ENCODE data around the gene LATS2.

The LATS2 gene

DNA sequence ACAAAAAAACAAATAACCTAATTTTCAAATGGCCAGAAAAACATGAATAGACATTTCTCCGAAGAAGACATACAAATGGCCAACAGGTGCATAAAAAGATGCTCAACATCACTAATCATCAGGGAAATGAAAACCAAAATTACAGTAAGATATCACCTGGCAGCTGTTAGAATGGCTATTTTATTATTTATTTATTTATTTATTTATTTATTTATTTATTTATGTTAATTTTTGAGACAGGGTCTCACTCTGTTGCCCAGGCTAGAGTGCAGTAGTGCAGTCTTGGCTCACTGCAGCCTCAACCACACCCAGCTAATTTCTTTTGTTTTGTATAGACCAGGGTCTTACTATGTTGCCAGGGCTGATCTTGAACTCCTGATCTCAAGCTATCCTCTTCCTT is 27.1 kb upstream of the LATS2 start:
- no peak overlapping the region for H3K27ac ChIP-seq (ENCODE audit: insufficient read depth, low read depth, low read length, poor library complexity, severe bottlenecking)
- H3K4me1 ChIP-seq (ENCODE audit: control insufficient read depth, insufficient read depth, low read length) = no peaks in the 10 kb centered on the region
- no peaks in the 10 kb centered on the region for H3K36me3 ChIP-seq (ENCODE audit: control insufficient read depth, insufficient read depth, low read length)
- H3K9me3 ChIP-seq (ENCODE audit: control insufficient read depth, low read length) = no peaks in the 10 kb centered on the region
- WGBS, 2 experiments = 92 to 95% methylated on average over 1 of the region's 1 CpG
- H3K4me3 ChIP-seq (ENCODE audit: insufficient read depth, low read depth, low read length) = no peak overlapping the region
- H3K27me3 ChIP-seq (ENCODE audit: control insufficient read depth, insufficient read depth, low read length, poor library complexity, severe bottlenecking) = no peaks in the 10 kb centered on the region

DNA sequence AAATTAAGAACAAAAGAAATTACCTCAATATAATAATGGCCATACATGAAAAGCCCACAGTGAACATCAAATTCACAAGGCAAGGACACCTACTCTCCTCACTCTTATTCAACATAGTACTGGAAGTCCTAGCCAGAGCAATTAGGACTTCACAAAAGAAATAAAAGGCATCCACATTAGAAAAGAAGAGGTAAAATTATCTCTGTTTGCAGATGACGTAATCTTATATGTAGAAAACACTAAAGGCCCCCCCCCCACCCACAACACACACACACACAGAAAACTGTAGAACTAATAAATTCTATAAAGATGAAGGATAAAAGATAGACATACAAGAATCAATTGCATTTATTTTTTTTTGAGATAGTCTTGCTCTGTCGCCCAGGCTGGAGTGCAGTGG is 25.5 kb upstream of the LATS2 start:
- H3K36me3 ChIP-seq (ENCODE audit: control insufficient read depth, insufficient read depth, low read length) = no peaks in the 10 kb centered on the region

GRCh38 chr13:21081926-21082325 is 20.5 kb upstream of the LATS2 start:
- no peak overlapping the region for H3K4me3 ChIP-seq (ENCODE audit: insufficient read depth, low read depth, low read length)
- no peaks in the 10 kb centered on the region for H3K4me1 ChIP-seq (ENCODE audit: control insufficient read depth, insufficient read depth, low read length)
- WGBS, 2 experiments = 87 to 94% methylated on average over 7 of the region's 7 CpGs
- H3K9me3 ChIP-seq (ENCODE audit: control insufficient read depth, low read length) = no peaks in the 10 kb centered on the region
- H3K36me3 ChIP-seq (ENCODE audit: control insufficient read depth, insufficient read depth, low read length) = no peaks in the 10 kb centered on the region
- H3K27me3 ChIP-seq (ENCODE audit: control insufficient read depth, insufficient read depth, low read length, poor library complexity, severe bottlenecking) = no peaks in the 10 kb centered on the region
- no peak overlapping the region for H3K27ac ChIP-seq (ENCODE audit: insufficient read depth, low read depth, low read length, poor library complexity, severe bottlenecking)

More for the DNA sequence above, 25.5 kb upstream of the LATS2 start:
- WGBS, 2 experiments = 93 to 100% methylated on average over 1 of the region's 2 CpGs
- no peaks in the 10 kb centered on the region for H3K27me3 ChIP-seq (ENCODE audit: control insufficient read depth, insufficient read depth, low read length, poor library complexity, severe bottlenecking)
- no peak overlapping the region for H3K4me3 ChIP-seq (ENCODE audit: insufficient read depth, low read depth, low read length)
- H3K9me3 ChIP-seq (ENCODE audit: control insufficient read depth, low read length) = no peaks in the 10 kb centered on the region
- no peak overlapping the region for H3K27ac ChIP-seq (ENCODE audit: insufficient read depth, low read depth, low read length, poor library complexity, severe bottlenecking)
- no peaks in the 10 kb centered on the region for H3K4me1 ChIP-seq (ENCODE audit: control insufficient read depth, insufficient read depth, low read length)

DNA sequence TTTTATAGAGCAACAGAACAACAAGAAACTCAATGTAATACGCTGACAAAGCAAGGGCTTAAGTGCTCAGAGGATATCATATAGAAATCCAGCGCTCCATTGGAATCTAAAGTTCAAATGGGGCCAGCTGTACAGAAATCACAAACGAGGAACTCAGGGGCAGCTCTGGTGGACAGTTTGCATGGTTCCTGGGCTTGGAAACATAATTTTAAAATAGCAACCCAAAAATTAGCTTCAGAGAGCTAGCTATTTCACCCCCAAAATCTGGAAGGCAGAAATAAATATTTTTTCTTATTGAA is 19.2 kb upstream of the LATS2 start:
- Histone ChIP-seq H3K9me3 (ENCODE audit: control insufficient read depth, low read length) (no peaks in the 10 kb centered on the region), H3K36me3 (ENCODE audit: control insufficient read depth, insufficient read depth, low read length) (no peaks in the 10 kb centered on the region), H3K4me3 (ENCODE audit: insufficient read depth, low read depth, low read length) (no peak overlapping the region), H3K4me1 (ENCODE audit: control insufficient read depth, insufficient read depth, low read length) (no peaks in the 10 kb centered on the region), H3K27me3 (ENCODE audit: control insufficient read depth, insufficient read depth, low read length, poor library complexity, severe bottlenecking) (no peaks in the 10 kb centered on the region), H3K27ac (ENCODE audit: insufficient read depth, low read depth, low read length, poor library complexity, severe bottlenecking) (no peak overlapping the region)
- WGBS, 2 experiments = 91 to 95% methylated on average over 3 of the region's 3 CpGs

DNA sequence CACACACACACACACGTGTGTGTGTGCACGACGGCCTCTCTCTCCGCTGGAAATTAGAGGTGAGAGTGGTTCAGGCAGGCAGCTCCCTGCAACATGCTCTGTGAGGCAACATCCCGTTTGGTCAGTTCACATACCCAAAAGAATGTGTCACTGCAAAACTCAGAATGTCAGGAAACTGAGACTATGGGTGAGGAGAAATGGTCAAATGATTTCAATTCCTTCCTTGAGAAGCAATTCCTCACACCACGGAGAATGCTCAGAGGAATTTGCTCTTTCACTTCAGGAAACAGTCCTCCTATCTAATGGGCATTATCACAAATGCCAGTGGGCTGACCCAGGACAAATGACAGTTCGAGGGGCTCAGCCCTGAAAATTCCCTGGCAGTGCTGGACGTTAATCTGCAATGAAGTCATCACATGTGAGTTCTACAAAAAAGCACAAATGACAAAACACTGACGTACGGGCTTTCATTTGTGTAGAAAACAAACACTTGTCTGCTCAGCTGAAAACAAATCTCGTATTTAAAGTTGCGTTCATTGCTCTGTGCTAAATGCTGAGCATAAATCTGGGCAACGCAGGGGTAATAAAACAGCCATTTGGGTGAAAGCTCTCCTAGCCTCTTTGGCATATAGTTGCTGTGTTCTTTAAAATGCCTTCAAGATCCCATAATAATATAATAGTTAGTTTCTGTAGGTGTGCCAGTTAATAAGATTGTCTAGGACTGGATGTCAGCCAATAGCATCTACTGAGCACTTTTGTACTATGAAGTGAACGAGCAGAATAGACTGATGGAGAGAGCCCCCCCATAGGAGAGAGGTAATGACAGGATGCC is 18.6 kb upstream of the LATS2 start:
- no peaks in the 10 kb centered on the region for H3K4me1 ChIP-seq (ENCODE audit: control insufficient read depth, insufficient read depth, low read length)
- WGBS, 2 experiments = 86 to 88% methylated on average over 14 of the region's 14 CpGs
- H3K4me3 ChIP-seq (ENCODE audit: insufficient read depth, low read depth, low read length) = no peak overlapping the region
- H3K27ac ChIP-seq (ENCODE audit: insufficient read depth, low read depth, low read length, poor library complexity, severe bottlenecking) = no peak overlapping the region
- no peaks in the 10 kb centered on the region for H3K27me3 ChIP-seq (ENCODE audit: control insufficient read depth, insufficient read depth, low read length, poor library complexity, severe bottlenecking)
- no peaks in the 10 kb centered on the region for H3K36me3 ChIP-seq (ENCODE audit: control insufficient read depth, insufficient read depth, low read length)
- H3K9me3 ChIP-seq (ENCODE audit: control insufficient read depth, low read length) = no peaks in the 10 kb centered on the region

DNA sequence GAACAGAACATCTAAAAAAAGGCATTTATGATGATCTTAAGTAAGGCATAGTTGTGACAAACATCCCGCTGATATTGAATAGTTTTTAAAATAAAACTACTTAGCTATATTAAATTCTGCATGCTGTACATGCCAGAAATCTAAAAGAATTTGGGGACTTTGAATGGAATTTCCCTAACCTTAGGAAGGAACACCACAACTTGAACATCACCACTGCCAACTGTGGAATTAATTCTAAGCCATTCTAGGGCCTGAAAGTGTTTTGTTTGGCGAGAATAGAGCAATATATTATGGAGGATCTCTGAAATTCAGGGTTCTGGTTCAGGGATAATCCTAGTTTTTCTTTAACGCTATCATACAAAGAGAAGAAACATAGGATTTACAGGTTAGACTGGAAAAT is 17.8 kb upstream of the LATS2 start:
- Histone ChIP-seq H3K27me3 (ENCODE audit: control insufficient read depth, insufficient read depth, low read length, poor library complexity, severe bottlenecking) (no peaks in the 10 kb centered on the region), H3K36me3 (ENCODE audit: control insufficient read depth, insufficient read depth, low read length) (no peaks in the 10 kb centered on the region), H3K9me3 (ENCODE audit: control insufficient read depth, low read length) (no peaks in the 10 kb centered on the region), H3K4me1 (ENCODE audit: control insufficient read depth, insufficient read depth, low read length) (no peaks in the 10 kb centered on the region), H3K27ac (ENCODE audit: insufficient read depth, low read depth, low read length, poor library complexity, severe bottlenecking) (no peak overlapping the region), H3K4me3 (ENCODE audit: insufficient read depth, low read depth, low read length) (no peak overlapping the region)
- 96 to 99% methylated on average over 2 to 3 of the region's 3 CpGs for WGBS, 2 experiments

GRCh38 chr13:21078501-21078900 is 17.1 kb upstream of the LATS2 start:
- Histone ChIP-seq H3K9me3 (ENCODE audit: control insufficient read depth, low read length) (no peaks in the 10 kb centered on the region), H3K36me3 (ENCODE audit: control insufficient read depth, insufficient read depth, low read length) (no peaks in the 10 kb centered on the region), H3K4me3 (ENCODE audit: insufficient read depth, low read depth, low read length) (no peak overlapping the region), H3K4me1 (ENCODE audit: control insufficient read depth, insufficient read depth, low read length) (no peaks in the 10 kb centered on the region), H3K27ac (ENCODE audit: insufficient read depth, low read depth, low read length, poor library complexity, severe bottlenecking) (no peak overlapping the region), H3K27me3 (ENCODE audit: control insufficient read depth, insufficient read depth, low read length, poor library complexity, severe bottlenecking) (no peaks in the 10 kb centered on the region)
- WGBS, 2 experiments = 92 to 95% methylated on average over 4 of the region's 4 CpGs

- H3K27me3 ChIP-seq (ENCODE audit: control insufficient read depth, insufficient read depth, low read length, poor library complexity, severe bottlenecking) = no peaks in the 10 kb centered on the region
- H3K4me1 ChIP-seq (ENCODE audit: control insufficient read depth, insufficient read depth, low read length) = no peaks in the 10 kb centered on the region
- WGBS, 2 experiments = 92 to 94% methylated on average over 24 of the region's 24 CpGs
- H3K27ac ChIP-seq (ENCODE audit: insufficient read depth, low read depth, low read length, poor library complexity, severe bottlenecking) = no peak overlapping the region
- no peak overlapping the region for H3K4me3 ChIP-seq (ENCODE audit: insufficient read depth, low read depth, low read length)
- no peaks in the 10 kb centered on the region for H3K9me3 ChIP-seq (ENCODE audit: control insufficient read depth, low read length)
- H3K36me3 ChIP-seq (ENCODE audit: control insufficient read depth, insufficient read depth, low read length) = no peaks in the 10 kb centered on the region
Observed at GRCh38 chr13:21077788-21078353, 16.5 kb upstream of the LATS2 start.

DNA sequence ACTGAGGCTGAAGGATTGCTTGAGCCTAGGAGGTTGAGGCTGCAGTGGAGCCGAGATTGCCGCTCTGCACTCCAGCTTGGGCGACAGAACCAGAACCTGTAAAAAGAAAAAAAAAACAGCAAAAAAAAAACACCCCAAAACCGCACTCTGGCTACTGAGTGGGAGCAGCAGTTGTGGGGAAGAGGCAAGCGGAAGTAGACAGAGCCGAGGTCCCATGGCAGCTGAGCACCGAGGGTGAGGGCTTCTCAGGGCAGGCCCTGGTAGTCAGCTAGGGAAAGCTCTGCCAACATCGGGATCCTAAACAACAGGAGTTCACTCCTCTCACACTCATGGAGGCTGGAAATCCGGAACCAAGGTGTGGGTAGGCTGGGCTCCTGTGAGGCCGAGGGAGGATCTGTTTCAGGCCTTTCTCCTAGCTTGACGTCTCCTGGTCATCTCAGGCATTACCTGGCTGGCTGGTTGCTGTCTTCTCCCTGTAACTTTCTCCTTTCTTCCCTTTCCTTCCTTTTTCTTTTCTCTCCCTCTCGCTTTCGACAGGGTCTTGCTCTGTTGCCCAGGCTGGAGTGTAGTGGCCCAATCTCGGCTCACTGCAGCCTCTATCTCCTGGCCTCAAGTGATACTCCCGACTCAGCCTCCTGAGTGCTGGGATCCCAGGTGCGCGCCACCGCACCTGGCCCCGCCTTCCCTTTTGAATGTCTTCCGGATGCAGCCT is 15.8 kb upstream of the LATS2 start:
- WGBS, 2 experiments = 87 to 89% methylated on average over 20 of the region's 20 CpGs
- Histone ChIP-seq H3K27me3 (ENCODE audit: control insufficient read depth, insufficient read depth, low read length, poor library complexity, severe bottlenecking) (no peaks in the 10 kb centered on the region), H3K9me3 (ENCODE audit: control insufficient read depth, low read length) (no peaks in the 10 kb centered on the region), H3K4me3 (ENCODE audit: insufficient read depth, low read depth, low read length) (no peak overlapping the region), H3K36me3 (ENCODE audit: control insufficient read depth, insufficient read depth, low read length) (no peaks in the 10 kb centered on the region), H3K27ac (ENCODE audit: insufficient read depth, low read depth, low read length, poor library complexity, severe bottlenecking) (no peak overlapping the region), H3K4me1 (ENCODE audit: control insufficient read depth, insufficient read depth, low read length) (no peaks in the 10 kb centered on the region)

DNA sequence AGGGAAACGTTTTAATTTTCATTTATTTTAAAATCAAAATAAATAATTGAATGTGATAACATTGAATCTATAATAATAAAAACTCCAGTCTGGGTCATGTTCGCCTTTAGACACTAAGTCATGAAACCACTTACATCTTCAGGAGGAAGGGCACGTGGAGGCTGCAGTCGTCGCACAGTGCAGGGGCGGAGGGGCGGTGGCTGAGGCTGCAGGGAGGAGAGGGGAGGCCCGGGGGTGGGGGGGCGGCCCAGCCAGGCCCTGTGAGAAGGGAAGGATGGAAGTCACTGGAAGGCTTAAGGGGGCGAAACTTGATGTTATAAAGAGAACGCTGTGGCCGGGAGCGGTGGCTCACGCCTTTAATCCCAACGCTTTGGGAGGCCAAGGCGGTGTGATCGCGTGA is 14.9 kb upstream of the LATS2 start:
- no peaks in the 10 kb centered on the region for H3K36me3 ChIP-seq (ENCODE audit: control insufficient read depth, insufficient read depth, low read length)
- H3K4me3 ChIP-seq (ENCODE audit: insufficient read depth, low read depth, low read length) = no peak overlapping the region
- 81 to 88% methylated on average over 16 to 17 of the region's 18 CpGs for WGBS, 2 experiments
- no peaks in the 10 kb centered on the region for H3K9me3 ChIP-seq (ENCODE audit: control insufficient read depth, low read length)
- H3K27ac ChIP-seq (ENCODE audit: insufficient read depth, low read depth, low read length, poor library complexity, severe bottlenecking) = no peak overlapping the region
- no peaks in the 10 kb centered on the region for H3K27me3 ChIP-seq (ENCODE audit: control insufficient read depth, insufficient read depth, low read length, poor library complexity, severe bottlenecking)
- no peaks in the 10 kb centered on the region for H3K4me1 ChIP-seq (ENCODE audit: control insufficient read depth, insufficient read depth, low read length)

Data from ectodermal cell (in vitro differentiated cells).